Activated CD4-positive, alpha-beta T cell treated with anti-CD3 and anti-CD28 coated beads for 36 hours (primary cell): ENCODE measurements around the gene ALG12. TPM values are rescaled to one million over a fixed set of nuclear protein-coding genes. Genes with fewer than 3 reads are reported as not detected.
A peak's percentile ranks its signal among the peaks of the same experiment; 100 is the strongest.
"Not testable (repeated sequence)": the region's sequence is repeated elsewhere in the genome, so short reads cannot be mapped to it uniquely, and the experiment has no call there.

Experiments
- ATAC-seq: fragments of 200-7000 bp; cut with Tn5 transposase; one replicate; pipeline ENCODE4 v1.10.0; 2021; ENCODE audit warnings: mild to moderate bottlenecking, moderate library complexity
- CTCF ChIA-PET: fragments of 350-600 bp; sonication (Branson Sonifier 250); formaldehyde crosslinking; loops from one replicate; lab custom pipeline; 2021; ENCODE audit warnings: antibody characterized with exemption; lab: Charles Lee
- POLR2A ChIA-PET: fragments of 350-600 bp; sonication (Branson Sonifier 250); formaldehyde crosslinking; loops from one replicate; lab custom pipeline; 2021; ENCODE audit warnings: antibody characterized with exemption, inconsistent platforms; lab: Charles Lee
- DNase-seq: peaks from one replicate; pipeline ENCODE4 v3.0.0-alpha.2; 2020
- H3K27ac Mint-ChIP-seq: one replicate; pipeline ENCODE4 v1.8.0; 2021; ENCODE audit warnings: mixed read lengths
- H3K27me3 Mint-ChIP-seq: one replicate; pipeline ENCODE4 v1.8.0; 2021; ENCODE audit warnings: mixed read lengths
- H3K36me3 Mint-ChIP-seq: one replicate; pipeline ENCODE4 v1.8.0; 2021; ENCODE audit warnings: low read depth, mixed read lengths
- H3K4me1 Mint-ChIP-seq: one replicate; pipeline ENCODE4 v1.8.0; 2021; ENCODE audit warnings: mixed read lengths
- H3K4me3 Mint-ChIP-seq: one replicate; pipeline ENCODE4 v1.8.0; 2021; ENCODE audit warnings: mild to moderate bottlenecking, moderate library complexity, mixed read lengths
- H3K9me3 Mint-ChIP-seq: one replicate; pipeline ENCODE4 v1.8.0; 2021; ENCODE audit warnings: low read depth, mixed read lengths
- intact Hi-C, 2 experiments: fragments of 100-400 bp; cut with DNase I in 1 of 2; cut with micrococcal nuclease in 1 of 2; formaldehyde crosslinking; loops; one replicate each; pipeline versions ENCODE4 v1.14.2 to v1.15.1; 2022 to 2024; cut with DNase I, micrococcal nuclease
- total RNA-seq, 2 experiments: library from RNA; stranded (reverse); gene quantifications; one replicate each; pipeline ENCODE4 v1.2.3, GENCODE V29; 2021

ALG12 gene
- total RNA-seq, 2 experiments from 2014 or later: 13.6 to 13.7 TPM

- peaks cover 5% of the 10 kb centered on the region for H3K36me3 Mint-ChIP-seq
- no peak overlapping the region for H3K4me3 Mint-ChIP-seq
- ChIA-PET CTCF (interaction anchor here (1.4 kb wide), 1 partner anchor 11 kb away, joined by 5 read pairs; no protein-coding TSS in a partner anchor), POLR2A (interaction anchor here (0.8 kb wide), 2 partner anchors 22 to 36 kb away, joined by 3 to 5 read pairs; no protein-coding TSS in a partner anchor)
- no peaks in the 10 kb centered on the region for H3K27me3 Mint-ChIP-seq
- DNase-seq (no peak), ATAC-seq (no peak)
- no peaks in the 10 kb centered on the region for H3K9me3 Mint-ChIP-seq
- intact Hi-C loops: no loop called here
- no peak overlapping the region for H3K27ac Mint-ChIP-seq
- H3K4me1 Mint-ChIP-seq: peaks cover 44% of the 10 kb centered on the region
These were observed 61.2 kb downstream of the ALG12 start for GRCh38 chr22:49856766-49857618.

GRCh38 chr22:49856343-49856742 is 61.9 kb downstream of the ALG12 start:
- intact Hi-C loops: no loop called here
- CTCF ChIA-PET: no interaction called here
- DNase-seq: no peak
- Mint-ChIP-seq H3K4me1 (peaks cover 39% of the 10 kb centered on the region), H3K27me3 (no peaks in the 10 kb centered on the region), H3K9me3 (no peaks in the 10 kb centered on the region), H3K36me3 (peaks cover 2% of the 10 kb centered on the region), H3K4me3 (no peak overlapping the region), H3K27ac (no peak overlapping the region)
- ATAC-seq: no peak
- POLR2A ChIA-PET: no interaction called here

GRCh38 chr22:49855251-49855911 is 62.9 kb downstream of the ALG12 start:
- intact Hi-C loops: loop anchor here in 1 of 2 experiments (2.0 kb wide), 1 partner anchor 29 kb away; the partner anchor contains the start of gene BRD1
- peaks cover 5% of the 10 kb centered on the region for H3K27me3 Mint-ChIP-seq
- peak overlapping the region; percentile 96 for H3K4me3 Mint-ChIP-seq
- H3K9me3 Mint-ChIP-seq: no peaks in the 10 kb centered on the region
- ChIA-PET CTCF (interaction anchor here (0.6 kb wide), 1 partner anchor 44 kb away, joined by 3 read pairs; no protein-coding TSS in a partner anchor), POLR2A (no interaction called here)
- H3K4me1 Mint-ChIP-seq: peaks cover 40% of the 10 kb centered on the region
- H3K27ac Mint-ChIP-seq: peak overlapping the region; percentile 17
- DNase-seq: no peak
- H3K36me3 Mint-ChIP-seq: peaks cover 2% of the 10 kb centered on the region
- ATAC-seq: no peak

- H3K27ac Mint-ChIP-seq: peak overlapping the region; percentile 87
- peaks cover 43% of the 10 kb centered on the region for H3K4me1 Mint-ChIP-seq
- no peaks in the 10 kb centered on the region for H3K9me3 Mint-ChIP-seq
- CTCF ChIA-PET: interaction anchor here (0.7 kb wide), 1 partner anchor 28 kb away, joined by 3 read pairs; no protein-coding TSS in a partner anchor
- peak overlapping the region; percentile 96 for H3K4me3 Mint-ChIP-seq
- peaks cover 2% of the 10 kb centered on the region for H3K36me3 Mint-ChIP-seq
- intact Hi-C loops: loop anchor here (1.0 to 5.0 kb wide), 13 partner anchors 15 to 767 kb away; partner anchors contain the start of genes ALG12 (in 2 of the 2), CRELD2 (in 2 of the 2), BRD1 (in 1 of the 2) and NCAPH2 (in 1 of the 2)
- DNase-seq: peak; percentile 50
- peaks cover 8% of the 10 kb centered on the region for H3K27me3 Mint-ChIP-seq
- ATAC-seq: peak; percentile 28
- POLR2A ChIA-PET: no interaction called here
These were observed 64.0 kb downstream of the ALG12 start for GRCh38 chr22:49853981-49854831.

- peak; percentile 88 for ATAC-seq
- Mint-ChIP-seq H3K4me1 (peaks cover 36% of the 10 kb centered on the region), H3K27ac (peak within 1 kb of the TSS; percentile 87), H3K9me3 (no peaks in the 10 kb centered on the region), H3K36me3 (peaks cover 2% of the 10 kb centered on the region), H3K4me3 (peak within 1 kb of the TSS; percentile 96), H3K27me3 (peaks cover 8% of the 10 kb centered on the region)
- DNase-seq: peak; percentile 99
- intact Hi-C loops: loop anchor here (1.0 to 5.0 kb wide), 12 partner anchors 14 to 768 kb away; partner anchors contain the start of genes ALG12 (in 2 of the 2), CRELD2 (in 2 of the 2), NCAPH2 (in 1 of the 2) and PIM3 (in 1 of the 2)
- ChIA-PET POLR2A (interaction anchor here (0.6 to 0.9 kb wide), 2 partner anchors 14 to 119 kb away, joined by 3 to 4 read pairs; no protein-coding TSS in a partner anchor), CTCF (no interaction called here)
These were observed 65.0 kb downstream of the ALG12 start, which contains the start of gene ZBED4 for GRCh38 chr22:49852898-49853894. ZBED4 (plus strand) TSS chr22:49853844; CDS start chr22:49883663, 29,819 bp downstream.

- DNase-seq, CTCF ChIA-PET, H3K36me3 Mint-ChIP-seq, ATAC-seq, H3K9me3 Mint-ChIP-seq, H3K27ac Mint-ChIP-seq: not testable (repeated sequence)
- H3K27me3 Mint-ChIP-seq: peaks cover 13% of the 10 kb centered on the region
- POLR2A ChIA-PET: interaction anchor here (0.6 to 0.9 kb wide), 2 partner anchors 13 to 119 kb away, joined by 3 to 4 read pairs; no protein-coding TSS in a partner anchor
- intact Hi-C loops: loop anchor here in 1 of 2 experiments (2.0 to 5.0 kb wide), 3 partner anchors 118 to 675 kb away; partner anchors contain the start of gene SCO2
- peak overlapping the region; percentile 63 for H3K4me3 Mint-ChIP-seq
- peaks cover 33% of the 10 kb centered on the region for H3K4me1 Mint-ChIP-seq
These were observed 65.7 kb downstream of the ALG12 start for GRCh38 chr22:49852568-49852897.

- peak overlapping the region; percentile 6 for H3K4me3 Mint-ChIP-seq
- ATAC-seq: no peak
- CTCF ChIA-PET: interaction anchor here (0.7 kb wide), 1 partner anchor 16 kb away, joined by 4 read pairs; no protein-coding TSS in a partner anchor
- DNase-seq: no peak
- peaks cover 28% of the 10 kb centered on the region for H3K4me1 Mint-ChIP-seq
- intact Hi-C loops: loop anchor here in 1 of 2 experiments (5.0 kb wide), 1 partner anchor 676 kb away; the partner anchor contains the start of gene SCO2
- peaks cover 2% of the 10 kb centered on the region for H3K36me3 Mint-ChIP-seq
- H3K27ac Mint-ChIP-seq: no peak overlapping the region
- H3K27me3 Mint-ChIP-seq: peaks cover 16% of the 10 kb centered on the region
- POLR2A ChIA-PET: no interaction called here
- H3K9me3 Mint-ChIP-seq: no peaks in the 10 kb centered on the region
These were observed 67.1 kb downstream of the ALG12 start for GRCh38 chr22:49850959-49851802.
